HCT116 (cell line): Measurements from ENCODE around the gene CCDC174.

Source experiments
- EZH2 ChIP-seq: fragments of 200-600 bp; sonication (generic); IDR thresholded peaks from 2 replicates; pipeline ENCODE4 v1.6.1; 2017; ENCODE audit warnings: antibody characterized with exemption, mixed run types
- POLR2A ChIP-seq: IDR thresholded peaks from 2 replicates; pipeline ENCODE4 v1.7.0; 2011; ENCODE audit warnings: borderline replicate concordance; ENCODE audit not compliant: insufficient read depth, insufficient read length; ENCODE audit errors: extremely low read depth
- TF ChIP-seq, protein P1 (sequence below), 3 experiments: fragments of 200-600 bp in 1 of 3; sonication (generic) in 1 of 3; IDR thresholded peaks in 2 of 3; conservative IDR thresholded peaks in 1 of 3; 2 replicates each; pipeline ENCODE4 v1.5.1; 2012 to 2017; ENCODE audit warnings: low read depth in 2 of 3, low read length in 2 of 3, antibody characterized with exemption in 1 of 3, borderline replicate concordance in 1 of 3, control low read depth in 1 of 3, mild to moderate bottlenecking in 1 of 3, mixed read lengths in 1 of 3, mixed run types in 1 of 3, moderate library complexity in 1 of 3; ENCODE audit not compliant: insufficient read depth in 1 of 3

DNA sequence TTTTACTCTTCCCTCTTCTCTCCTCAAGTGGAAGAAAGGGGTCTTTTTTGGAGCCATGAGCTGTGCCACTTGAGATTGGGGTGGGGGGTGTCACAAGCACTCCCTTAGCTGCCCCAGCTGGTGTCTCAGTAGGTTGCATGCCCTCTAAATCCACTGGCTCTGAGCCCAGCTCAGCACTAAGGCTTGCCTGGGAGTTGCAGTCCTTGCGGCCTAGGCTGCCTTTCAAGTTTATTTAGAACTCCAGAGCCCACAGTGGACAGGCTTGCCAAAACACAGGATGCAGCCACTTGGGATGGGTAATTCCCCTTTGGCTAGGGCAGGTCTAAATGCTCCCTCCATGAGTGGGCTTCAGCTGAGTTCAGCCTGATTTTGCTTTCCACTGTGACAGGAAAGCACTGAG lies 48.1 kb downstream of the CCDC174 start:
- TF ChIP-seq POLR2A, result no peak
- TF ChIP-seq, protein P1, sequence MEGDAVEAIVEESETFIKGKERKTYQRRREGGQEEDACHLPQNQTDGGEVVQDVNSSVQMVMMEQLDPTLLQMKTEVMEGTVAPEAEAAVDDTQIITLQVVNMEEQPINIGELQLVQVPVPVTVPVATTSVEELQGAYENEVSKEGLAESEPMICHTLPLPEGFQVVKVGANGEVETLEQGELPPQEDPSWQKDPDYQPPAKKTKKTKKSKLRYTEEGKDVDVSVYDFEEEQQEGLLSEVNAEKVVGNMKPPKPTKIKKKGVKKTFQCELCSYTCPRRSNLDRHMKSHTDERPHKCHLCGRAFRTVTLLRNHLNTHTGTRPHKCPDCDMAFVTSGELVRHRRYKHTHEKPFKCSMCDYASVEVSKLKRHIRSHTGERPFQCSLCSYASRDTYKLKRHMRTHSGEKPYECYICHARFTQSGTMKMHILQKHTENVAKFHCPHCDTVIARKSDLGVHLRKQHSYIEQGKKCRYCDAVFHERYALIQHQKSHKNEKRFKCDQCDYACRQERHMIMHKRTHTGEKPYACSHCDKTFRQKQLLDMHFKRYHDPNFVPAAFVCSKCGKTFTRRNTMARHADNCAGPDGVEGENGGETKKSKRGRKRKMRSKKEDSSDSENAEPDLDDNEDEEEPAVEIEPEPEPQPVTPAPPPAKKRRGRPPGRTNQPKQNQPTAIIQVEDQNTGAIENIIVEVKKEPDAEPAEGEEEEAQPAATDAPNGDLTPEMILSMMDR (IDR thresholded peaks at IDR 0.05 in 2 of 3, conservative IDR thresholded peaks at IDR 0.05 in 1 of 3; ENCODE audit: borderline replicate concordance in 1 of 3, insufficient read depth in 1 of 3, low read depth in 2 of 3, low read length in 2 of 3), result no peak
- TF ChIP-seq EZH2, result no peak
